Measurements from ENCODE around the gene FCER2. TPM values are rescaled to one million over a fixed set of nuclear protein-coding genes. Genes with fewer than 3 reads are reported as not detected.

The FCER2 gene
- not detected for polyA plus RNA-seq (2012; ENCODE audit: insufficient read length, low read depth)

- no peak for TF ChIP-seq REST (IDR thresholded peaks at IDR 0.05; ENCODE audit: insufficient read depth in 1 of 2, low read depth in 2 of 2, low read length in 2 of 2)
- TF ChIP-seq TAF1 (IDR thresholded peaks at IDR 0.05; ENCODE audit: borderline replicate concordance, insufficient read depth, low read length) = no peak
- no peak for TF ChIP-seq SIN3A (IDR thresholded peaks at IDR 0.05; ENCODE audit: borderline replicate concordance, insufficient read depth, low read length)
- TF ChIP-seq FOXP2 (optimal IDR thresholded peaks at IDR 0.05; ENCODE audit: borderline replicate concordance, extremely low read depth, extremely low read length, insufficient read depth) = no peak
- no peak for TF ChIP-seq POLR2AphosphoS5 (IDR thresholded peaks at IDR 0.05; ENCODE audit: low read depth, low read length)
Measured at GRCh38 chr19:7701654-7702457, at the start of gene FCER2. FCER2 (minus strand) TSS chr19:7702131; CDS start chr19:7699760, 2,371 bp downstream.

GRCh38 chr19:7751157-7751783 is 49.3 kb upstream of the FCER2 start:
- TF ChIP-seq TAF1 (IDR thresholded peaks at IDR 0.05; ENCODE audit: borderline replicate concordance, insufficient read depth, low read length) = no peak
- no peak for TF ChIP-seq SIN3A (IDR thresholded peaks at IDR 0.05; ENCODE audit: borderline replicate concordance, insufficient read depth, low read length)
- TF ChIP-seq POLR2AphosphoS5 (IDR thresholded peaks at IDR 0.05; ENCODE audit: low read depth, low read length) = no peak
- no peak for TF ChIP-seq FOXP2 (optimal IDR thresholded peaks at IDR 0.05; ENCODE audit: borderline replicate concordance, extremely low read depth, extremely low read length, insufficient read depth)
- TF ChIP-seq REST (IDR thresholded peaks at IDR 0.05; ENCODE audit: insufficient read depth in 1 of 2, low read depth in 2 of 2, low read length in 2 of 2) = no peak

GRCh38 chr19:7748756-7749155 is 46.8 kb upstream of the FCER2 start:
- TF ChIP-seq REST (IDR thresholded peaks at IDR 0.05; ENCODE audit: insufficient read depth in 1 of 2, low read depth in 2 of 2, low read length in 2 of 2) = no peak
- no peak for TF ChIP-seq POLR2AphosphoS5 (IDR thresholded peaks at IDR 0.05; ENCODE audit: low read depth, low read length)
- no peak for TF ChIP-seq TAF1 (IDR thresholded peaks at IDR 0.05; ENCODE audit: borderline replicate concordance, insufficient read depth, low read length)
- no peak for TF ChIP-seq SIN3A (IDR thresholded peaks at IDR 0.05; ENCODE audit: borderline replicate concordance, insufficient read depth, low read length)
- no peak for TF ChIP-seq FOXP2 (optimal IDR thresholded peaks at IDR 0.05; ENCODE audit: borderline replicate concordance, extremely low read depth, extremely low read length, insufficient read depth)

- TF ChIP-seq FOXP2 (optimal IDR thresholded peaks at IDR 0.05; ENCODE audit: borderline replicate concordance, extremely low read depth, extremely low read length, insufficient read depth) = no peak
- TF ChIP-seq REST (IDR thresholded peaks at IDR 0.05; ENCODE audit: insufficient read depth in 1 of 2, low read depth in 2 of 2, low read length in 2 of 2) = no peak
- TF ChIP-seq SIN3A (IDR thresholded peaks at IDR 0.05; ENCODE audit: borderline replicate concordance, insufficient read depth, low read length) = no peak
- no peak for TF ChIP-seq TAF1 (IDR thresholded peaks at IDR 0.05; ENCODE audit: borderline replicate concordance, insufficient read depth, low read length)
- TF ChIP-seq POLR2AphosphoS5 (IDR thresholded peaks at IDR 0.05; ENCODE audit: low read depth, low read length) = no peak
Measured at GRCh38 chr19:7748171-7748570, 46.2 kb upstream of the FCER2 start.

Data from PFSK-1 (cell line).